Activated naive CD8-positive, alpha-beta T cell (primary cell): ENCODE measurements around the gene HPCAL1.

Experiments used
- H3K27ac Mint-ChIP-seq: one replicate; pipeline ENCODE4 v1.8.0; 2021; ENCODE audit warnings: mixed read lengths
- H3K27me3 Mint-ChIP-seq: one replicate; pipeline ENCODE4 v1.8.0; 2021; ENCODE audit warnings: mixed read lengths
- H3K36me3 Mint-ChIP-seq: one replicate; pipeline ENCODE4 v1.8.0; 2021; ENCODE audit warnings: mixed read lengths
- H3K4me1 Mint-ChIP-seq: one replicate; pipeline ENCODE4 v1.8.0; 2021; ENCODE audit warnings: low read depth, mixed read lengths
- H3K4me3 Mint-ChIP-seq: one replicate; pipeline ENCODE4 v1.8.0; 2021; ENCODE audit warnings: mild to moderate bottlenecking, mixed read lengths
- H3K9me3 Mint-ChIP-seq: one replicate; pipeline ENCODE4 v1.8.0; 2021; ENCODE audit warnings: low read depth, mixed read lengths

HPCAL1 gene

DNA sequence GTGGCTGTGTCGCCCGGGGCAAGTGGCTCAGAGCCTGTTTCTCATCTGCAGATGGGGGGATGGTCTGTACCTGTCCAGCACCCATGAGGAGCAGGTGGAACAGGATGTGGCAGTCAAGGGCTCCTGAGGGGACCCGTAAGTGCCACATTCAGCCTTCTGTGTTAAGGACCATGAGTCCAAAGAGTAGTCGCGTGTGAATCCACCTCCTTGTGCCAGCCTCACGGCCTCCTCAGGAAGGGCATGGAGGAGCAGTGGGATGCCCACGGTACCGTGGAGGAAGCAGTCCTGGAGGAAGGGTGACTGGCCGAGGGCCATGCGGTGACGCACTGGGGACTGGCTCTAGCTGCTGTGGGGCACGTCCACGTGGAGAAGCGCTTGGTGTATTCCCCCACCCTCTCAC is 84.3 kb downstream of the HPCAL1 start:
- no peaks in the 10 kb centered on the region for H3K27me3 Mint-ChIP-seq
- no peak overlapping the region for H3K4me3 Mint-ChIP-seq
- H3K4me1 Mint-ChIP-seq = peaks cover 79% of the 10 kb centered on the region
- no peaks in the 10 kb centered on the region for H3K9me3 Mint-ChIP-seq
- H3K27ac Mint-ChIP-seq = no peak overlapping the region
- H3K36me3 Mint-ChIP-seq = peaks cover 2% of the 10 kb centered on the region

DNA sequence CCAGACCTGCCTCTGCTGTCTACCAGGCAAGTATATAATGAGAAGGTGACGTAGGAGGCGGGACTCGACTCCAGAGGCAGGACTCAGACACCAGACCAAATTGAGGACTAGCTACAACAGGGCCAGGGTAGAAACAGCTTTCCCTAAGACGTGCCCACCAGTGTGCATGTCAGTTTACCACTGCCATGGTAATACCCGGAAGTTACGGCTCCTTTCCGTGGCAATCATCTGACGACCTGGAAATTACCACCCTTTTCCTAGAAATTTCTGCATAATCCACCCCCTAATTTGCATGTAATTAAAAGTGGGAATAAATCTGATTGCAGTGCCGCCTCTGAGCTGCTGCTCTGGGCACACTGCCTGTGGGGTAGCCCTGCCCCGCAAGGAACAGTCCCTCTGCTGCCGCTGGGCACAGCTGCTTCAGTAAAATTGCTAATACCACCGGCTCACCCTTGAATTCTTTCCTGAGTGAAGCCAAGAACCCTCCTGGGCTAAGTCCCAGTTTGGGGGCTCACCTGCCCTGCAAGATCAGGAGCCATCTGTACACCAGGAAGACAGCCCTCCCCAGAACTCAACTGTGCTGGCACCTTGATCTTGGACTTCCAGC is 86.4 kb downstream of the HPCAL1 start:
- no peaks in the 10 kb centered on the region for H3K27me3 Mint-ChIP-seq
- H3K4me3 Mint-ChIP-seq = no peak overlapping the region
- no peaks in the 10 kb centered on the region for H3K9me3 Mint-ChIP-seq
- H3K4me1 Mint-ChIP-seq = peaks cover 69% of the 10 kb centered on the region
- H3K27ac Mint-ChIP-seq = no peak overlapping the region
- H3K36me3 Mint-ChIP-seq = peaks cover 2% of the 10 kb centered on the region

DNA sequence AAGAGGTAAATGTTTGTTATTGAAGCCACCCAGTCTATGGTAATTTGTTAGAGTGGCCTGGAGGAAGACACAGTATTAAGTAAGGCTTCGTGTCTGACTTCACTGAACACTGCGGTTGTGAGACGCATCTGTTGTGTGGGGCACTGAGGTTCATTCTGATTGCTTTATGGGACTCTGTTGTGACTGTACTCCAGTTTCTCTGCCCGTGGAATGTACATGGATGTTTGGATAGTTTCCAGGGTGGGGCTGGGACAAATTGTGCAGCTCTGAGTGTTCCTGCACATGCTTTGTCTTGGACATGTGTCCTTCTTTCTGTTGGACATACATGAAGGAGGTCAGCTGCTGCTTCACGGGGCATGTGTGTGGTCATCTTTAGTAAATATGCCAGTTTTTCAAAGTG is 86.9 kb downstream of the HPCAL1 start:
- Mint-ChIP-seq H3K9me3 (no peaks in the 10 kb centered on the region), H3K4me1 (peaks cover 68% of the 10 kb centered on the region), H3K36me3 (peaks cover 2% of the 10 kb centered on the region), H3K27me3 (no peaks in the 10 kb centered on the region), H3K27ac (peak overlapping the region; percentile 25), H3K4me3 (no peak overlapping the region)

DNA sequence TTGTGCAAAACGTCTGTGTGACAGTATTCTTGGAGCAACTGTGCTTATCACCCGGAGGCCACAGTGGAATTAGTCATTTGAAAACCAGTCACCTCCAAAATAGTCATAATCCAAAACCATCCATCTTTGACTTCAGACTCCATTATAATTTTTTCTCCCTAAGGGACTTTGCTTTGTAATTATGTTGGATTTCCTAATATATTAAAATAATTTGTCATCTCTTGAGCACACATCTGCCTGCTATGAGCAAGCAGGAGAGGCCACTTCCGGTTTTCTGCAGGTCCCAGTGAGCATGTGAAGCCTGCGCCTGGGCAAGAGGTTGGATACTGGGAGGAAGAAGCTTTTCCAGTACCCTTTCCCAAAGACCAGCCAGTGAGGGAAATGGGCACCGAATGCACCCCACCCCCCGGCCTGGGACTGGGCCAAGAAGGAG is 87.7 kb downstream of the HPCAL1 start:
- no peak overlapping the region for H3K4me3 Mint-ChIP-seq
- peaks cover 2% of the 10 kb centered on the region for H3K36me3 Mint-ChIP-seq
- peaks cover 64% of the 10 kb centered on the region for H3K4me1 Mint-ChIP-seq
- no peaks in the 10 kb centered on the region for H3K9me3 Mint-ChIP-seq
- no peak overlapping the region for H3K27ac Mint-ChIP-seq
- H3K27me3 Mint-ChIP-seq = no peaks in the 10 kb centered on the region

DNA sequence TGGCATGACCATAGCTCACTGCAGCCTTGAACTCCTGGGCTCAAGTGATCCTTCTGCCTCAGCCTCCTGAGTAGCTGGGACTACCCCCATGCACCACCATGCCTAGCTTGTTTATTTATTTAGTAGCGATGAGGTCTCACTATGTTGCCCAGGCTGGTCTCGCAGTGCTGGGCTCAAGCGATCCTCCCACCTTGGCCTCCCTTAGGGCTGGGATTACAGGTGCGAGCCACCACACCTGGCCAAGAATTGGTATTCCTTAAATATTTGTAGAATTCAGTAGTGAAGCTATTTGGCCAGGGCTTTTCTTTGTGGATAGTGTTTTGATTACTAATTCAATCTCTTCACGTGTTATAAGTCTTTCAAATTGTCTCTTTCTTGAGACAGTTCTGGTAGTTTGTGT is 89.4 kb downstream of the HPCAL1 start:
- H3K4me3 Mint-ChIP-seq = no peak overlapping the region
- H3K27me3 Mint-ChIP-seq = no peaks in the 10 kb centered on the region
- H3K27ac Mint-ChIP-seq = peak overlapping the region; percentile 75
- peaks cover 55% of the 10 kb centered on the region for H3K4me1 Mint-ChIP-seq
- H3K9me3 Mint-ChIP-seq = no peaks in the 10 kb centered on the region
- H3K36me3 Mint-ChIP-seq = peaks cover 2% of the 10 kb centered on the region

DNA sequence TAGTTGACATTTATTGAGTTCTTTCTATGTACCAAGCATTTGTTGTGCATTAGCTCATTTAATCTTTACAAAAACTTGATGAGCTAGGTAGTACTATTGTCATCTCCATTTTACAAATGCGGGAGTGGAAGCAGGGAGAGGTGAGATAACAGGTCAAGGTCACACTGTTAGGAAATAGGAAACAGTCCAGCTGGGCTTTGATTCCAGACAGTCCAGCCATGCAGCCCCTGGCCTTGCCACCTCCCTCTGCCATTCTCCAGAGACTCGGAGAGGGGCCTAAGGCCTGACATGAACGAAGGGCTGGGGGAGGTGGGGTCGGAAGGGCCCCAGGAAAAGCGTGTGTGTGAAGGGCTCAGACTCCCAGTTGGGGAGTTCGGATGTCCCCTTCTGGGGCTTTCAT is 89.8 kb downstream of the HPCAL1 start:
- Mint-ChIP-seq H3K36me3 (peaks cover 2% of the 10 kb centered on the region), H3K4me3 (no peak overlapping the region), H3K27ac (peak overlapping the region; percentile 75), H3K27me3 (no peaks in the 10 kb centered on the region), H3K9me3 (no peaks in the 10 kb centered on the region), H3K4me1 (peaks cover 50% of the 10 kb centered on the region)

DNA sequence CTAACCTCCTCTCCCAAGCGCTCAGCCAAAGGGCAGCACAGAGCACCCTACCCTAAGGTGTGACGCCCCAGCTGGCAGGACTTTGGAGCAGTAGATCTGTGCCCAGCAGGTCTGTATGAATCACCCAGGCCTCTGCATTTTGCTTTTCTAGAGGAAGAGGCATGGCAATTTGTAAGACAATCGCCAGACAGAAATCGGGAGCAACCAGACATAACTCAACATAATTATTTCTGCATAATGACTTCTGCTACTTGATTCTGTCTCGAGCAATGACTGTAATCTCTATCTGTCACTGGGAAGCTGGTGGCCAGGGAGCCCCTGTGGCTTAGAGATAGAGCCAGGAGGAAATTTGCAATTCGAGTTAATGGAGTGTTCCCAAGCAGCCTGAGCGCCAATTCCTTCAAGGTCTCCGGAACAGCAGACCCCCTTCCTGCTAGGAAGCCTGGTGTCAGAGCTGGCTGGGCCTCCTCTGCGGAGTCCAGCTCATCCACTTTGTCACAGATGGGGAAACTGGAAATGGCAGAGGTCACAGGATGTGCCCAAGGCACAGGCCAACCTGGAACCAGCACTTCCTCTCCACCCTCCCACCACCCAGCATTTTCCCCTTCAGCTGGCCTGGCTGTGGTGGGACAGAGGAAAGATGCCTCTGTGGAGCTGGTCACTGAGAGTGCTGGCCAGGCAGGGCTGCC is 90.4 kb downstream of the HPCAL1 start:
- H3K27me3 Mint-ChIP-seq = no peaks in the 10 kb centered on the region
- H3K4me1 Mint-ChIP-seq = peaks cover 52% of the 10 kb centered on the region
- H3K27ac Mint-ChIP-seq = no peak overlapping the region
- no peaks in the 10 kb centered on the region for H3K9me3 Mint-ChIP-seq
- H3K36me3 Mint-ChIP-seq = peaks cover 2% of the 10 kb centered on the region
- H3K4me3 Mint-ChIP-seq = no peak overlapping the region

DNA sequence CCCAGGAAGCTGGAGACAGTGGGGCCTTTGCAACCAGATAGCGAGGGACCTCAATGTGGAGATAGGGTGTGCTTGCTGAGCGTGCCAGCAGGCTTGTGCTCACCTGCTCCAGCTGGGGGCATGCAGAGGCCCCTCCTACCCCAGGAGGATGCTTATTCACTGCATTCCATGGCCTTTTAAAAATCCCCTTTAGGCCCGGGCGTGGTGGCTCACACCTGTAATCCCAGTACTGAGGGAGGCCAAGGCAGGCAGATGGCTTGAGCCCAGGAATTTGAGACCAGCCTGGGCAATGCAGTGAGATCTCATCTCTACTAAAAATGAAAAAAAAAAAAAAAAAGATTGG is 90.9 kb downstream of the HPCAL1 start:
- no peak overlapping the region for H3K27ac Mint-ChIP-seq
- no peaks in the 10 kb centered on the region for H3K9me3 Mint-ChIP-seq
- peaks cover 2% of the 10 kb centered on the region for H3K36me3 Mint-ChIP-seq
- H3K27me3 Mint-ChIP-seq = no peaks in the 10 kb centered on the region
- H3K4me3 Mint-ChIP-seq = no peak overlapping the region
- peaks cover 50% of the 10 kb centered on the region for H3K4me1 Mint-ChIP-seq

DNA sequence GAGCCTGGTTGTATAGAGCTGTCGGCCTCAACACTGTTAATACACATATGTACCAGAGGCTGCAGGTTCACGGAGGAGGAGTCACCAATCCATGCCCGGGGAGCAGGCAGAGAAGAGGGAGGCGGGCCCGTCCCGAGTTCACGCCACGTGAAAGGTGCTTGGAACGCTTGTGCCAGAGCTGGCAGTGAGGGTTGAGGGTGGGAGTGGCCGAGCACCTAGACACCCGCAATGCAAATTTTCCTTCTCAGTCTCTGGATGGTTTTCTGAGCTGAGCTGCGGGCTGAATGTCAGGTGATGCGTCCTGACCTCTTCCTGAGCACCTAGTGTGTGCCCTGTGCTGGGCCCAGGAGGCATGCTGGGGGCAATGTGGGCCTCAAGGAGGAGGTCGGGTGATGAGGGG is 93.2 kb downstream of the HPCAL1 start:
- peaks cover 43% of the 10 kb centered on the region for H3K4me1 Mint-ChIP-seq
- H3K27me3 Mint-ChIP-seq = no peaks in the 10 kb centered on the region
- H3K9me3 Mint-ChIP-seq = no peaks in the 10 kb centered on the region
- H3K36me3 Mint-ChIP-seq = no peaks in the 10 kb centered on the region
- H3K4me3 Mint-ChIP-seq = no peak overlapping the region
- H3K27ac Mint-ChIP-seq = peak overlapping the region; percentile 28

DNA sequence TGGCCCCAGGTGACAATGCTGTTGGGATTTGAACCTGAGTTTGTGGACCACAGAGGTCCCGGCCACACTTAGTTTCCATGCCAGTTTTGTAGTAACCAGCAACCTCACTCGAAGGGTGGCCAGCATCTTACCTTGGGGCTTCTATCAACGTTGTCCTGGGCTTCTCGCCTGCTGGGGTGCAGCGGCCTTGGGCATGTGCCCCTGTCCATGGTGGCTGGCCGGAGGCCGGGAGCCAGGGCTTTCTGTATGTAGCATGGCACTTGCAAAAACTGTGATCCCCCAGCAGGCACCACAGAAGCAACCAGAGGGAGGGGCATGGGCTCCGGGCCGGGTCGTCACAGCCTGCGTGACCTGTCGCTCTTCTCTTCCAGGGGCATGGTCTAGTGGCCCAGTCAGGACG is 93.8 kb downstream of the HPCAL1 start:
- peak overlapping the region; percentile 28 for H3K27ac Mint-ChIP-seq
- no peaks in the 10 kb centered on the region for H3K9me3 Mint-ChIP-seq
- H3K4me1 Mint-ChIP-seq = peaks cover 44% of the 10 kb centered on the region
- no peaks in the 10 kb centered on the region for H3K36me3 Mint-ChIP-seq
- H3K4me3 Mint-ChIP-seq = no peak overlapping the region
- no peaks in the 10 kb centered on the region for H3K27me3 Mint-ChIP-seq

DNA sequence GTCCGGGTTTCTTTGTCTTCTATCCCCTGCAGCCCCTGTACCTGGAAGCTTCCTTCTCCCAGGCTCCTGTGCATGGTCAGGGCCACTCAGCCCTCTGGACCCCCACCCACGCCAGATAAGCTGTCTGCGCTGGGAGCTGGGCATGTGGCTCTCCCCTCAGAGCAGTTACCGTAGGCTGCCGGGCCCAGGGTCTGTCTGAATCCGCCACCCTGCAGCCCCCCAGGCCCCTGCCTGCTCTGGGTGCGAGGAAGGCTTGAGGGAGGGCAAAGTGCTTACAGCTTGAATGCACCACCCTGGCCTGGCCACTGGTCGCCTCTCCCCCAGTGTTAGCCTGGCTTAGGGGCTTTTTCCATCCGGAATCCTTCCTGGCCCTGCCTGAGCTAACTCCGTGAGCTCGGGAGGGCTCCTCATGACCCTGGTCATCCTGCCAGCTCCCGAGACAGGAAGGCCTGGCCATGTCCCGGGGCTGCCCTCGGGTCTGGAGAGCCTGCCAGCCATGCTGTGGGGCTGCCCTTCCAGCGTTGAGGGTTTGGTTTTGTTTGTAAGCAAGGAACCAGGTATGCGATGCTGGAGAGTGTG is 94.7 kb downstream of the HPCAL1 start:
- Mint-ChIP-seq H3K4me1 (peaks cover 47% of the 10 kb centered on the region), H3K27ac (no peak overlapping the region), H3K36me3 (no peaks in the 10 kb centered on the region), H3K9me3 (no peaks in the 10 kb centered on the region), H3K4me3 (no peak overlapping the region), H3K27me3 (no peaks in the 10 kb centered on the region)

DNA sequence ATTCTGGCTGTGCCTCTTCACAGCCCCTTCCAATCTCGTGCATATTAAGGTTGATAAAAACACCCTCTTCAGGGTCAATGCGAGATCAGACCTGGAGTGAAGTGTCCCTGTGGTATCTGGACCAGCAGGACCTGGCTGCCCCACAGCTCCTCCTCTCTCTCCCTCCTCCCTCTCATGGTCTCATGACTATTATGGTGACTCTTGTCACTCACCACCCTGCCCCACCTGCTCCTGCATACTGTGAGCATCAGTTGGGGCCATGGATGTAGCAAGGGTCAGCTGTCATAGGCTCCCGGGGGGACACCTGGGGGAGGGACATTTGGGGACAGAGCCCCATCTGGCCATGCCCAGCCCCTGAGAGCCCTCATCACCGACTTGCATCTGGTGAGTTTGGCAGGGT is 95.2 kb downstream of the HPCAL1 start:
- H3K9me3 Mint-ChIP-seq = no peaks in the 10 kb centered on the region
- H3K4me1 Mint-ChIP-seq = peaks cover 48% of the 10 kb centered on the region
- peak overlapping the region; percentile 28 for H3K27ac Mint-ChIP-seq
- H3K4me3 Mint-ChIP-seq = no peak overlapping the region
- no peaks in the 10 kb centered on the region for H3K27me3 Mint-ChIP-seq
- H3K36me3 Mint-ChIP-seq = no peaks in the 10 kb centered on the region

DNA sequence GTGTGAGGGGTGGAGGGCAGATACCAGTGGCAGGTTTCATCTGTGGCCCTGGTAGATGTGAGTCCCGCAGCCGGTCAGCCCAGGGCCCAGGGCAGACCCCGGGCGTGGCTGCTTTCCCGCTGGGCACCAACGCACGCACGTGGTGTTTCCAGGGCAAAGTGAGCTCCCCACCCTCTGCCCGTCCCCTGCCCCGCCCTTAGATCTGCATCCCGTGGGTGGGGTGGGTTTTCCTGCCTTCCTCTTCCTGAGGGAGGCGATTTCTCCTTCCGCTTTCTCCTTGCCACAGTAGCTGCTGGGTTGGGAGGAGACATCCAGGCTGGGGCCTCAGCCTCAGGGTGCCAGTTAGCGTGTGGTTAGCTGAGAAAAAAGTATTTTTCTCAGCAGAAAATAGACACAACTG is 95.8 kb downstream of the HPCAL1 start:
- H3K36me3 Mint-ChIP-seq = no peaks in the 10 kb centered on the region
- no peak overlapping the region for H3K27ac Mint-ChIP-seq
- H3K4me1 Mint-ChIP-seq = peaks cover 47% of the 10 kb centered on the region
- H3K4me3 Mint-ChIP-seq = no peak overlapping the region
- H3K9me3 Mint-ChIP-seq = no peaks in the 10 kb centered on the region
- H3K27me3 Mint-ChIP-seq = no peaks in the 10 kb centered on the region

DNA sequence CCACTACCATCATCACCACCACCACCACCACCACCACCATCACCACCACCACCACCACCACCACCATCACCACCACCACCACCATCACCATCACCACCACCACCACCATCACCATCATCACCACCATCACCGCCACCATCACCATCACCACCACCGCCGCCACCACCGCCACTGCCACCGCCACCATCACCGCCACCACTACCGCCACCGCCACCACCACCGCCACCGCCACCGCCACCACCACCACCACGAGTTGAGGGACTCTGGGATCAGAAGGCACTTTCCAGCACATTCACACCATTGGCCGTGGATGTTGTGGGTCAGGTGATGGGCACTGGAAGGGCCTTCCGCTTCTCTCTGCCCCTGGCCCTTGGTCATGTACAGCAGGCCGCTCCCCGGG is 96.7 kb downstream of the HPCAL1 start:
- Mint-ChIP-seq H3K27me3 (no peaks in the 10 kb centered on the region), H3K4me1 (peaks cover 48% of the 10 kb centered on the region), H3K4me3 (no peak overlapping the region), H3K27ac (no peak overlapping the region), H3K9me3 (no peaks in the 10 kb centered on the region), H3K36me3 (no peaks in the 10 kb centered on the region)

DNA sequence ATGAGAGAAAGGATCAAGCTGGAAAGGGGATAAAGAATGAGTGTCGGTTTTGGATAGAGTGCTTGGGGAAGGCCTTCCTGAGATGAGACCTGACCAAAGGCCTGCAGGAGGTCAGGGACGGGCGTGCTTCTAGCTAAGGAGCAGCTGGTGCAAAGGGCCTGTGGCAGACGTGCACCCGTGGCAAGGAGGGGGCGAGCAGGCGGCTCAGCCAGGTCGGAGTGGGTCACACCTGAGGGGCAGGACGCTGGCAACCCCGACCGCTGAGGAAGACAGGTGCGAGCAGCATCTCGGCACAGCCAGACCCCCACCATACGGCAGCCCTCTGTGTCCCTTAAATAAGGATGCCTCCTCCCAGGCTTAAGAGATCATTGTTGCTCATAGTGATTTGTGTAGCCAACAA is 97.3 kb downstream of the HPCAL1 start:
- H3K9me3 Mint-ChIP-seq = no peaks in the 10 kb centered on the region
- H3K36me3 Mint-ChIP-seq = no peaks in the 10 kb centered on the region
- H3K27me3 Mint-ChIP-seq = no peaks in the 10 kb centered on the region
- H3K4me3 Mint-ChIP-seq = peak overlapping the region; percentile 32
- peaks cover 47% of the 10 kb centered on the region for H3K4me1 Mint-ChIP-seq
- H3K27ac Mint-ChIP-seq = peak overlapping the region; percentile 86

DNA sequence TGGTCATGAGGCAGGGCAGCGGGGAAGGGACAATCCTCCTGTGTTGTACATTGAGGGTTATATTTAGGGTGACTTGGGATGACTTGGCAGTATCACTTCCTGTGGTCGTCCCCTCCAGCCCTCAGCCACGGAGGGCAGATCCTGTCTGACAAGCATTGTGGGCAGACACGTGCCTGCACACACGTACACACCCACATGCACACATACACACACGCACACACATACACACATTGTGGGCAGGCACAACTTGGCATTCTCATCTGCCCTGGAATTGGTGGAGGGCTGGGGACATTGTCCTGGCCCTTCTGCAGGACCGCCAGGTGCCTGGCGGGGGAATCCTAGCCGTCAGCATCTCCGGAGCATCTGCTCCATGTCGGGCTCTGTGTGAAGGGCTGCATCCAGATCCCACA is 97.9 kb downstream of the HPCAL1 start:
- Mint-ChIP-seq H3K4me3 (peak overlapping the region; percentile 32), H3K27me3 (no peaks in the 10 kb centered on the region), H3K36me3 (no peaks in the 10 kb centered on the region), H3K4me1 (peaks cover 45% of the 10 kb centered on the region), H3K9me3 (no peaks in the 10 kb centered on the region), H3K27ac (peak overlapping the region; percentile 86)
